Stimulated activated naive CD8-positive, alpha-beta T cell treated with anti-CD3 and anti-CD28 coated beads, Interleukin-15, Interleukin-2, amounts not matched to agents 100 ng/mL and 50 ng/mL, for 24 hours (primary cell): ENCODE results near the gene LOC128125822.
"Not testable (repeated sequence)": the region's sequence is repeated elsewhere in the genome, so short reads cannot be mapped to it uniquely, and the experiment has no call there.

Source experiments
- H3K27ac Mint-ChIP-seq: one replicate; pipeline ENCODE4 v1.8.0; 2021; ENCODE audit warnings: mild to moderate bottlenecking, mixed read lengths
- H3K27me3 Mint-ChIP-seq: one replicate; pipeline ENCODE4 v1.8.0; 2021; ENCODE audit warnings: mixed read lengths
- H3K36me3 Mint-ChIP-seq: one replicate; pipeline ENCODE4 v1.8.0; 2021; ENCODE audit warnings: low read depth, mixed read lengths
- H3K4me1 Mint-ChIP-seq: one replicate; pipeline ENCODE4 v1.8.0; 2021; ENCODE audit warnings: low read depth, mixed read lengths
- H3K4me3 Mint-ChIP-seq: one replicate; pipeline ENCODE4 v1.8.0; 2021; ENCODE audit warnings: mild to moderate bottlenecking, mixed read lengths
- H3K9me3 Mint-ChIP-seq: one replicate; pipeline ENCODE4 v1.8.0; 2021; ENCODE audit warnings: mixed read lengths

LOC128125822 gene

DNA sequence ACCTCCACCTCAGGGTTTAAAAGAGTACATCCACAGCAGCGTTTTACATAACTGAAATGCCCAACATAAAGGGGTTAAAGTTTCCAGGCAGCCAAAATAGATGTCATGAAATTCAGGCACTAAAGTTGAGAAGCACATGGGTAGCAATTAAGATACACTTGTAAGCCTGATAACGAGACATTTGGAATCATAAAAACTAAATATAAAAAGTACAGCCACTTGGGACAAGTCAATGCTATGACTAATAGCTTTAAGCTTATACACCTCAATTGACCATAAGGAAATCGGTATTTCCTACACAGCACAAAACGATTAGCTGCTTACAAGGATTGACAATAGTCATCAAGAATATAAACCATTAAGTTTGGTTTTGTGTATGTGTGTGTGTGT, 11.8 kb downstream of the LOC128125822 start:
- Mint-ChIP-seq H3K27ac (no peak overlapping the region), H3K27me3 (no peaks in the 10 kb centered on the region), H3K9me3 (no peaks in the 10 kb centered on the region), H3K4me3 (no peak overlapping the region), H3K36me3 (peaks cover 40% of the 10 kb centered on the region), H3K4me1 (no peaks in the 10 kb centered on the region)

DNA sequence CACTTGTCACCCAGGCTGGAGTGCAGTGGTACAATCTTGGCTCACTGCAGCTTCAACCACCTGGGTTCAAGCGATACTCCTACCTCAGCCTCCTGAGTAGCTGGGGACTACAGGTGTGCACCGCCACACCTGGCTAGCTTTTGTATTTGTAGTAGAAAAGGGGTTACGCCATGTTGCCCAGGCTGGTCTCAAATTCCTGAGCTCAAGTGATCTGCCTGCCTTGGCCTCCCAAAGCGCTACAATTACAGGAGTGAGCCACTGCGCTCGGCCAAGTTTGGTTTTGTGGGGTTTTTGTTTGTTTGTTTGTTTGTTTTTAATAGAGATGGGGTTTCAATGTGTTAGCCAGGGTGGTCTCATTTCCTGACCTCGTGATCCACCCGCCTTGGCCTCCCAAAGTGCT, 12.3 kb downstream of the LOC128125822 start:
- Mint-ChIP-seq H3K4me1 (no peaks in the 10 kb centered on the region), H3K9me3 (no peaks in the 10 kb centered on the region), H3K27me3 (no peaks in the 10 kb centered on the region), H3K36me3 (peaks cover 35% of the 10 kb centered on the region), H3K4me3 (no peak overlapping the region), H3K27ac (no peak overlapping the region)

DNA sequence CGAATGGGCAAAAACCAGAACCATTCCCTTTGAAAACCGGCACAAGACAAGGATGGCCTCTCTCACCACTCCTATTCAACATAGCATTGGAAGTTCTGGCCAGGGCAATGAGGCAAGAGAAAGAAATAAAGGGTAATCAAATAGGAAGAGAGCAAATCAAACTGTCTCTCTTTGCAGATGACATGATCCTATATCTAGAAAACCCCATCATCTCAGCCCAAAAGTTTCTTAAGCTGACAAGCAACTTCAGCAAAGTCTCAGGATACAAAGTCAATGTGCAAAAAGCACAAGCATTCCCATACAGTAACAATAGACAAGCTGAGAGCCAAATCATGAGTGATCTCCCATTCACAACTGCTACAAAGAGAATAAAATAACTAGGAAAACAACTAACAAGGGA, 13.4 kb downstream of the LOC128125822 start:
- not testable (repeated sequence) for H3K9me3 Mint-ChIP-seq, H3K27ac Mint-ChIP-seq, H3K27me3 Mint-ChIP-seq, H3K4me3 Mint-ChIP-seq, H3K4me1 Mint-ChIP-seq
- peaks cover 25% of the 10 kb centered on the region for H3K36me3 Mint-ChIP-seq

- Mint-ChIP-seq H3K27me3 (peaks cover 3% of the 10 kb centered on the region), H3K4me3 (no peak overlapping the region), H3K27ac (no peak overlapping the region), H3K9me3 (no peaks in the 10 kb centered on the region), H3K36me3 (no peaks in the 10 kb centered on the region), H3K4me1 (no peaks in the 10 kb centered on the region)
Measured at GRCh38 chr6:63589952-63590411, 17.7 kb downstream of the LOC128125822 start.

- Mint-ChIP-seq H3K4me3 (no peak overlapping the region), H3K27ac (no peak overlapping the region), H3K36me3 (no peaks in the 10 kb centered on the region), H3K9me3 (no peaks in the 10 kb centered on the region), H3K27me3 (peaks cover 13% of the 10 kb centered on the region), H3K4me1 (peaks cover 2% of the 10 kb centered on the region)
Measured at GRCh38 chr6:63592886-63593285, 20.6 kb downstream of the LOC128125822 start.

- Mint-ChIP-seq H3K27me3 (peaks cover 13% of the 10 kb centered on the region), H3K27ac (no peak overlapping the region), H3K4me3 (peak overlapping the region; percentile 86), H3K4me1 (peaks cover 14% of the 10 kb centered on the region), H3K36me3 (no peaks in the 10 kb centered on the region), H3K9me3 (no peaks in the 10 kb centered on the region)
Measured at GRCh38 chr6:63597141-63598048, 25.1 kb downstream of the LOC128125822 start.

DNA sequence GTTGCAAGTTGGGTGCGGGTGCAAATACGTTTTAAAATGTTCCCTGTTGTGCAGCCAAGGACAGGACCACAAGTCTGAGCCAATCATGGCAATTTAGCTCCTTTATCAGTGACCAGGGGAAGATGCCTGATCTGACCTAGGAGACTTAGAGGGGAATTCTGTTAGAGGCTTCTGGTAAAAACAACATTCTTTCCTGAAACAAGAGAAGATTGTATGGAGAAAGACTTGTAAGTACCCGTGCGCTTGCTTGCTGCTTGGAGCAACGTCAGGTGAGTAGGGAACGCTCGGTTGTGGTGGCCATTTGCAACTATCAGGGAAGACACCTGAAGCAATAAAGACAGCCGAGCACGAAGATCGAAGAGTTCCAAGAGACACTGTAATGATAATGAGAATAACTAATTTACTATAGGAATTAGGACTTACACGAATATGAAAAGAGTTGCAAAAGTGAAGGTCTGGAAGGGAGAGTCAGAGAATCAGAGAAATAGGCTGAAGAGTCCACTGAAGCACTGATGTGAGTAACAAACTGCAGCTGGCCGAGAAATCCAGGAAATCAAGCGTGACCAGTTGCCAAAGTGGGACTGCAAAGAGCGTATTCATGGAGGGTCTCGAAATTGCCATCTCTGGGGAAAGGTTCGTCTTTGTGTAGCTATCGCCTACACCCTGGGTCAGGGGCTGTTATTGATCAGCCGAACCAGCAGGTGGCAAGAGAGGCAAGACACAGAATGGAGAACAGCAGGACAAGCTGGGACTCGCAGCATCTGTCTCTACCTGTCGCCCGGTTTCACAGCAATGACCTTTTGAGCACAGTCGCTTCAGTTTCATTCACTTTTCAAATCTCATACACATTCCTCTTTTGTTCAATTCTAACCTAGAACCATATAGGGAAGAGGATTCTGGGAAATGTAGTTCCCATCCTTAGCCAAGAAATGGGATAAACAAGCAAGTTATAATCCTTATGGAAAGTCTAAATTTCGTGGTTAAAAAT, 26.1 kb downstream of the LOC128125822 start:
- Mint-ChIP-seq H3K27me3 (peaks cover 13% of the 10 kb centered on the region), H3K4me3 (peak overlapping the region; percentile 86), H3K4me1 (peaks cover 14% of the 10 kb centered on the region), H3K36me3 (no peaks in the 10 kb centered on the region), H3K9me3 (no peaks in the 10 kb centered on the region), H3K27ac (no peak overlapping the region)

GRCh38 chr6:63599243-63599642, 27.0 kb downstream of the LOC128125822 start:
- Mint-ChIP-seq H3K27me3 (peaks cover 13% of the 10 kb centered on the region), H3K4me3 (no peak overlapping the region), H3K4me1 (peaks cover 14% of the 10 kb centered on the region), H3K9me3 (no peaks in the 10 kb centered on the region), H3K27ac (no peak overlapping the region), H3K36me3 (no peaks in the 10 kb centered on the region)

GRCh38 chr6:63600136-63600535, 27.9 kb downstream of the LOC128125822 start:
- Mint-ChIP-seq H3K9me3 (no peaks in the 10 kb centered on the region), H3K36me3 (no peaks in the 10 kb centered on the region), H3K4me3 (no peak overlapping the region), H3K4me1 (peaks cover 14% of the 10 kb centered on the region), H3K27me3 (peaks cover 10% of the 10 kb centered on the region), H3K27ac (no peak overlapping the region)

GRCh38 chr6:63609231-63609630, 37.0 kb downstream of the LOC128125822 start:
- Mint-ChIP-seq H3K27ac (no peak overlapping the region), H3K4me3 (no peak overlapping the region), H3K9me3 (no peaks in the 10 kb centered on the region), H3K27me3 (no peaks in the 10 kb centered on the region), H3K4me1 (no peaks in the 10 kb centered on the region), H3K36me3 (no peaks in the 10 kb centered on the region)

GRCh38 chr6:63610944-63611343, 38.7 kb downstream of the LOC128125822 start:
- Mint-ChIP-seq H3K27ac (no peak overlapping the region), H3K4me1 (no peaks in the 10 kb centered on the region), H3K36me3 (no peaks in the 10 kb centered on the region), H3K27me3 (no peaks in the 10 kb centered on the region), H3K4me3 (no peak overlapping the region), H3K9me3 (no peaks in the 10 kb centered on the region)

- Mint-ChIP-seq H3K4me1 (no peaks in the 10 kb centered on the region), H3K36me3 (no peaks in the 10 kb centered on the region), H3K4me3 (no peak overlapping the region), H3K27ac (no peak overlapping the region), H3K9me3 (no peaks in the 10 kb centered on the region), H3K27me3 (no peaks in the 10 kb centered on the region)
Measured at GRCh38 chr6:63611560-63611959, 39.3 kb downstream of the LOC128125822 start.

DNA sequence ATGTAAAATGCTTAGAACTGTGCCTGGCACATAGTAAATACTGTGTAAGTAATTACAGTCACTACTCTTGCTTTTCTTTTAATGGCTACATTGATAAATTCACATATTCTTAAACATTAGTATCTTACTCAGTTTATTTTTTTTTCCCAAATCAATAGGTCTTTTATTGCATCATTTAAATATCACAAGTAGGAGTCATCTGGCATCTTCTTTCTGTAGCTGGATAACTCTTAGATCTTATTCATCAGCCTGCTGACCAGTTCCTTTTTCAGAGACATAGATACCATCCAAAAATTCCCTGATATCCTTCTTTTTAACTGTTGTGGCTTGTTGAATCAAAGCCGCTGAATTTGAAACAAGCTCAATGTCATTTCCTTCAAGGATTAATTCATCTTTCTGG, 43.3 kb downstream of the LOC128125822 start:
- Mint-ChIP-seq H3K27ac (no peak overlapping the region), H3K27me3 (peaks cover 13% of the 10 kb centered on the region), H3K4me1 (no peaks in the 10 kb centered on the region), H3K36me3 (no peaks in the 10 kb centered on the region), H3K9me3 (no peaks in the 10 kb centered on the region), H3K4me3 (no peak overlapping the region)
